CD4-positive, CD25-positive, alpha-beta regulatory T cell (primary cell): Measurements from ENCODE around the gene SCD5. TPM values are rescaled to one million over a fixed set of nuclear protein-coding genes. Genes with fewer than 3 reads are reported as not detected.

Experiments used
- ATAC-seq, 2 donors: fragments of 150-1000 bp; cut with Tn5 transposase; one replicate each; pipeline ENCODE4 v1.10.0; 2021; ENCODE audit warnings: low read depth in 2 of 2, moderate number of reproducible peaks in 2 of 2, moderate library complexity in 1 of 2
- DNase-seq, 3 donors: peaks; one replicate each; pipeline versions ENCODE4 v3.0.0 to v3.0.0-alpha.2; 2012 to 2022; ENCODE audit warnings: mixed read lengths in 1 of 3
- H3K27ac ChIP-seq: one replicate; pipeline ENCODE4 v1.7.0; 2013; ENCODE audit warnings: mild to moderate bottlenecking, low read length; ENCODE audit not compliant: insufficient read depth, poor library complexity, severe bottlenecking
- H3K27me3 ChIP-seq: one replicate; pipeline ENCODE4 v1.7.0; 2013; ENCODE audit warnings: low read length; ENCODE audit not compliant: control insufficient read depth, insufficient read depth
- H3K36me3 ChIP-seq: one replicate; pipeline ENCODE4 v1.7.0; 2013; ENCODE audit warnings: mild to moderate bottlenecking, low read length, moderate library complexity; ENCODE audit not compliant: control insufficient read depth, insufficient read depth
- H3K4me1 ChIP-seq: 2 replicates; pipeline ENCODE4 v1.7.0; 2013; ENCODE audit warnings: mild to moderate bottlenecking, low read length; ENCODE audit not compliant: insufficient read depth, control insufficient read depth, poor library complexity, severe bottlenecking
- H3K4me3 ChIP-seq: one replicate; pipeline ENCODE4 v1.7.0; 2013; ENCODE audit warnings: low read depth, mild to moderate bottlenecking, low read length, moderate library complexity
- H3K9me3 ChIP-seq, 2 experiments: 1 replicate in 1 of 2; 2 replicates in 1 of 2; pipeline ENCODE4 v1.7.0; 2013; ENCODE audit warnings: low read length in 2 of 2, mild to moderate bottlenecking in 1 of 2, moderate library complexity in 1 of 2; ENCODE audit not compliant: control insufficient read depth in 2 of 2
- H3K27ac Mint-ChIP-seq, 3 donors: one replicate each; pipeline ENCODE4 v1.8.0; 2020 to 2022; ENCODE audit warnings: mild to moderate bottlenecking in 3 of 3, mixed read lengths in 3 of 3, moderate library complexity in 2 of 3
- H3K27me3 Mint-ChIP-seq: one replicate; pipeline ENCODE4 v1.8.0; 2022; ENCODE audit warnings: mild to moderate bottlenecking, mixed read lengths
- H3K36me3 Mint-ChIP-seq: one replicate; pipeline ENCODE4 v1.8.0; 2020; ENCODE audit warnings: mixed read lengths
- H3K4me1 Mint-ChIP-seq, 4 donors: one replicate each; pipeline ENCODE4 v1.8.0; 2020 to 2022; ENCODE audit warnings: mixed read lengths in 4 of 4, mild to moderate bottlenecking in 1 of 4
- H3K4me3 Mint-ChIP-seq, 4 donors: one replicate each; pipeline ENCODE4 v1.8.0; 2020 to 2022; ENCODE audit warnings: mild to moderate bottlenecking in 4 of 4, mixed read lengths in 4 of 4, moderate library complexity in 3 of 4
- H3K9me3 Mint-ChIP-seq, 7 donors: one replicate each; pipeline ENCODE4 v1.8.0; 2020 to 2022; ENCODE audit warnings: mixed read lengths in 7 of 7, mild to moderate bottlenecking in 3 of 7, moderate library complexity in 2 of 7
- polyA plus RNA-seq, 4 donors: library from polyadenylated mRNA; unstranded; fragments of 300-500 nt; fragmentation: Illumina TruSeq; gene quantifications; one replicate each; pipeline ENCODE4 v1.2.3, GENCODE V29; 2021
- total RNA-seq: library from RNA; stranded (reverse); gene quantifications from one replicate; pipeline ENCODE4 v1.2.3, GENCODE V29; 2022

SCD5 gene
- total and polyA plus RNA-seq, 5 donors from 2014 or later = 0.12 to 0.14 TPM; not detected in 3

GRCh38 chr4:82594456-82594855 is 204.1 kb downstream of the SCD5 start:
- Mint-ChIP-seq H3K27ac (no peak overlapping the region), H3K9me3 (peaks cover 0 to 1% (median 0%) of the 10 kb centered on the region in 7 donors), H3K27me3 (peaks cover 7% of the 10 kb centered on the region), H3K4me1 (no peaks in the 10 kb centered on the region), H3K36me3 (no peaks in the 10 kb centered on the region), H3K4me3 (no peak overlapping the region)
- no peaks in the 10 kb centered on the region for H3K36me3 ChIP-seq
- H3K9me3 ChIP-seq = no peaks in the 10 kb centered on the region
- no peaks in the 10 kb centered on the region for H3K4me1 ChIP-seq
- H3K4me3 ChIP-seq = no peak overlapping the region
- ATAC-seq = no peak
- peaks cover 5% of the 10 kb centered on the region for H3K27me3 ChIP-seq
- no peak overlapping the region for H3K27ac ChIP-seq
- DNase-seq = no peak

- Mint-ChIP-seq H3K9me3 (peaks cover 0 to 1% (median 0%) of the 10 kb centered on the region in 7 donors), H3K27ac (no peak overlapping the region), H3K4me3 (no peak overlapping the region), H3K36me3 (no peaks in the 10 kb centered on the region), H3K4me1 (no peaks in the 10 kb centered on the region), H3K27me3 (peaks cover 8% of the 10 kb centered on the region)
- no peaks in the 10 kb centered on the region for H3K4me1 ChIP-seq
- peaks cover 5% of the 10 kb centered on the region for H3K27me3 ChIP-seq
- no peak overlapping the region for H3K4me3 ChIP-seq
- H3K36me3 ChIP-seq = no peaks in the 10 kb centered on the region
- no peaks in the 10 kb centered on the region for H3K9me3 ChIP-seq
- H3K27ac ChIP-seq = no peak overlapping the region
- no peak for ATAC-seq
- no peak for DNase-seq
Observed at GRCh38 chr4:82593411-82593810, 205.2 kb downstream of the SCD5 start.

GRCh38 chr4:82592639-82593038 is 206.0 kb downstream of the SCD5 start:
- Histone ChIP-seq H3K4me3 (no peak overlapping the region), H3K36me3 (no peaks in the 10 kb centered on the region), H3K9me3 (no peaks in the 10 kb centered on the region), H3K27me3 (peaks cover 5% of the 10 kb centered on the region), H3K27ac (no peak overlapping the region), H3K4me1 (no peaks in the 10 kb centered on the region)
- Mint-ChIP-seq H3K9me3 (peaks cover 0 to 1% (median 0%) of the 10 kb centered on the region in 7 donors), H3K4me1 (no peaks in the 10 kb centered on the region), H3K27me3 (peaks cover 8% of the 10 kb centered on the region), H3K4me3 (no peak overlapping the region), H3K27ac (no peak overlapping the region), H3K36me3 (no peaks in the 10 kb centered on the region)
- no peak for ATAC-seq
- DNase-seq = no peak

- Histone ChIP-seq H3K9me3 (no peaks in the 10 kb centered on the region), H3K27me3 (peaks cover 5% of the 10 kb centered on the region), H3K27ac (no peak overlapping the region), H3K4me1 (no peaks in the 10 kb centered on the region), H3K4me3 (no peak overlapping the region), H3K36me3 (no peaks in the 10 kb centered on the region)
- H3K36me3 Mint-ChIP-seq = no peaks in the 10 kb centered on the region
- H3K27ac Mint-ChIP-seq = no peak overlapping the region
- no peak for ATAC-seq
- H3K27me3 Mint-ChIP-seq = peaks cover 8% of the 10 kb centered on the region
- no peaks in the 10 kb centered on the region for H3K4me1 Mint-ChIP-seq
- DNase-seq = no peak
- H3K9me3 Mint-ChIP-seq = peaks cover 0 to 1% (median 0%) of the 10 kb centered on the region in 7 donors
- no peak overlapping the region for H3K4me3 Mint-ChIP-seq
Observed at GRCh38 chr4:82591592-82591991, 207.0 kb downstream of the SCD5 start.

- H3K4me1 ChIP-seq = no peaks in the 10 kb centered on the region
- peaks cover 5% of the 10 kb centered on the region for H3K27me3 ChIP-seq
- no peak for ATAC-seq
- H3K36me3 ChIP-seq = no peaks in the 10 kb centered on the region
- H3K36me3 Mint-ChIP-seq = no peaks in the 10 kb centered on the region
- DNase-seq = no peak
- H3K9me3 ChIP-seq = no peaks in the 10 kb centered on the region
- H3K9me3 Mint-ChIP-seq = peaks cover 0 to 1% (median 0%) of the 10 kb centered on the region in 7 donors
- peaks cover 14% of the 10 kb centered on the region for H3K27me3 Mint-ChIP-seq
- H3K4me3 ChIP-seq = no peak overlapping the region
- H3K27ac ChIP-seq = no peak overlapping the region
- no peak overlapping the region for H3K4me3 Mint-ChIP-seq
- H3K27ac Mint-ChIP-seq = no peak overlapping the region
- no peaks in the 10 kb centered on the region for H3K4me1 Mint-ChIP-seq
Observed at GRCh38 chr4:82589756-82590155, 208.8 kb downstream of the SCD5 start.

GRCh38 chr4:82588771-82589270 is 209.8 kb downstream of the SCD5 start:
- no peak overlapping the region for H3K4me3 Mint-ChIP-seq
- Histone ChIP-seq H3K9me3 (no peaks in the 10 kb centered on the region), H3K4me3 (no peak overlapping the region), H3K27ac (no peak overlapping the region), H3K36me3 (no peaks in the 10 kb centered on the region), H3K27me3 (peaks cover 5% of the 10 kb centered on the region), H3K4me1 (no peaks in the 10 kb centered on the region)
- no peaks in the 10 kb centered on the region for H3K36me3 Mint-ChIP-seq
- H3K27ac Mint-ChIP-seq = peak overlapping the region in 1 of 3 donors; percentile 10
- no peaks in the 10 kb centered on the region for H3K9me3 Mint-ChIP-seq
- ATAC-seq = no peak
- peaks cover 14% of the 10 kb centered on the region for H3K27me3 Mint-ChIP-seq
- no peak for DNase-seq
- no peaks in the 10 kb centered on the region for H3K4me1 Mint-ChIP-seq

GRCh38 chr4:82587826-82588540 is 210.6 kb downstream of the SCD5 start:
- H3K36me3 Mint-ChIP-seq = no peaks in the 10 kb centered on the region
- no peak for ATAC-seq
- no peaks in the 10 kb centered on the region for H3K36me3 ChIP-seq
- no peak overlapping the region for H3K27ac ChIP-seq
- no peaks in the 10 kb centered on the region for H3K9me3 Mint-ChIP-seq
- H3K4me1 ChIP-seq = no peaks in the 10 kb centered on the region
- no peaks in the 10 kb centered on the region for H3K9me3 ChIP-seq
- no peaks in the 10 kb centered on the region for H3K4me1 Mint-ChIP-seq
- H3K27me3 ChIP-seq = peaks cover 3% of the 10 kb centered on the region
- H3K27ac Mint-ChIP-seq = no peak overlapping the region
- H3K27me3 Mint-ChIP-seq = peaks cover 21% of the 10 kb centered on the region
- H3K4me3 Mint-ChIP-seq = no peak overlapping the region
- no peak for DNase-seq
- no peak overlapping the region for H3K4me3 ChIP-seq
